GM18951 (cell line): ENCODE measurements around the gene DUT.

Source experiments
- POLR2A ChIP-seq: IDR thresholded peaks from 4 replicates; pipeline ENCODE4 v1.6.1; 2011; ENCODE audit warnings: mild to moderate bottlenecking; ENCODE audit not compliant: insufficient read length, insufficient read depth; ENCODE audit errors: extremely low read depth
- in situ Hi-C: fragments of 300-500 bp; cut with MboI; formaldehyde crosslinking; loops from one replicate; pipeline ENCODE4 v1.12.0; 2022; ENCODE audit warnings: low sequenced_read_pairs, mixed read lengths, inconsistent platforms; ENCODE audit not compliant: unreplicated experiment

The DUT gene

DNA sequence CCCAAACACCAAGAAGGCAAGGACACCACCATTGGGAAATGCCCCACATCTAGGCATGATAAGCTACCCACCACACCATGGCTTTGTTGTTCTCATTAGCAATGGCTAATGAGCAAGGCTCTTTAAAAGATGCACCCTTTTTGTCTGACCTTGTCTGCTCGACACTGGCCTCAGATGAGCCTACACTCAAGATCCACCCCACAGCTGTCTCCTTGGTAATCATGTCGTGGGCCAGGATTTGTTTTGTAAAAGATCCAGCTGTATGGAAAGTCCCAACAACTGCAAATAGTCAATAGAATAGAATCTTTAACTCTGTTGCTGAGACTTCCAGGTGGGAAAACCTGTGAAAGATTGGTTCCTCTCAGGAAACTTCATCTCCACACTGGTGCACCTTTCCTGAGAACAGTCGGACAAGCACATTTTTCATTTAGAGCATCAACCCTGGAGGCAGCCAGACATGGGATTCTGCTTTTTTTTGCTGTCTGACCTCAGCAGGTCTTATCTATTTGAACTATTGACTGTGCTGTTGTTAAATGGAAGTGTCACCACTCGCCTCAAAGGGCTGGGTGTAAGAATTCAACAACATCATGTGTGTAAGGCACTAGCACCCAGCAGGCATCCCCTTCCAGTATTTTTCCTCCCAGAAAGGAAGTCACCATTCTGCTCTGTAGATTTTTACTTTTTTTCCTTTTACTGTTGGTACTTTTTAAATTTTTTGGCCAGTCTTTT lies 35.5 kb downstream of the DUT start:
- in situ Hi-C loops, result loop anchor here (25.0 kb wide), 2 partner anchors 271 to 446 kb away; partner anchors contain the start of genes CEP152 and FBN1
- no peak for TF ChIP-seq POLR2A

DNA sequence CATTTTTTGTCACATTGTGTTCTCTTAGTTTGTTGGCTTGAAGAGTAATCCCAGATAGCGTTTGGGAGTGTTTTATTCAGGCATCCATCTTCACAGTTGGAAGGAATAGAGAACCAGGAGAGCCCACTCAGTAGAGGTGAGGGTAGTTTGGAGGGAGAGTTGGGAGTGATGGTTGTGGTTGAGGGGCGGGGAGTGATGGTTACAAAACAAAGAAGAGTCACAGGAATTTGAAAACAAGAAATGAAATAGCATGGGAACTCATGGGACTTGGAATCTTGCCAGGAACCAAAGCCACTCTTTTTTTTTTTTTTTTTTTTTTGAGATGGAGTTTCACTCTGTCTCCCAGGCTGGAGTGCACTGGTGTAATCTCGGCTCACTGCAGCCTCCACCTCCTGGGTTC lies 36.3 kb downstream of the DUT start:
- in situ Hi-C loops, result loop anchor here (25.0 kb wide), 2 partner anchors 270 to 445 kb away; partner anchors contain the start of genes CEP152 and FBN1
- no peak for TF ChIP-seq POLR2A

DNA sequence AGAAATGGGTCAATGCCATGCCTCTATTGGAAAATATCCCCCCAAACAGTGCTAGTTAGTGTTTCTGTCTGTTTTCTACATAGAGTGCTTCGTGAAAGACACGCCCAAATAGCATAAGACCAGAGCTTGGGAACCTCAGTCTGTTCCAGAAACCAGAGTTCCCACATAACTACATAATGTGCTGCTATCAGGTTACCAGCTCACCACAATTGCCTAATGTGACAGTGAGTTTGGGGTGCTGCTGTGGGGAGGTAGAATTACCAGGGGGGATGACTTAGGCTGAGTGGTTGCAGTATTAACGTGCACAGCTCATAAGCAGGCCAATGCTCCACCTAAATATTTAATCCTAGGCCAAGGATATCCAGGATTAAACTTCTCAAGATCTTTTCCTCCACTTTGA lies 39.2 kb downstream of the DUT start:
- TF ChIP-seq POLR2A, result no peak
- in situ Hi-C loops, result loop anchor here (25.0 kb wide), 2 partner anchors 267 to 442 kb away; partner anchors contain the start of genes CEP152 and FBN1

DNA sequence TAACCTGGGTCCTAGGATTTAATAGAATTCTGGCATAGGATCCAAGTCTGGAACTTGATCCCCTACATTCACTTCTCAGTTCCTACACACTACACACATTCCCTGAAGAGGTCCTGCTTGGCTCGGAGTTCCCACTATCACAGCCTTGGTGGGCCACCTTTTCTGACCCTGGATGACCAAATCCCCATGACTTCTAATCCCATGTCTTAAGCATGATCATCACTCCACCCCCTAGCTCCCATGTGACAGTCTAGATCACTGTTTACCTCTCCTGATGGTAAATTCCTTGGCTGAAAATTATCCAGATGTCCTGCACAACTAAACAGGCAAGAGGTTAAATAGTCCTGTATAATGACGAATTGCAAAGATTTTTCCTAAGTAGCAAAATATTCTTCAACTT lies 40.3 kb downstream of the DUT start:
- in situ Hi-C loops, result loop anchor here (25.0 kb wide), 2 partner anchors 266 to 441 kb away; partner anchors contain the start of genes CEP152 and FBN1
- TF ChIP-seq POLR2A, result no peak

DNA sequence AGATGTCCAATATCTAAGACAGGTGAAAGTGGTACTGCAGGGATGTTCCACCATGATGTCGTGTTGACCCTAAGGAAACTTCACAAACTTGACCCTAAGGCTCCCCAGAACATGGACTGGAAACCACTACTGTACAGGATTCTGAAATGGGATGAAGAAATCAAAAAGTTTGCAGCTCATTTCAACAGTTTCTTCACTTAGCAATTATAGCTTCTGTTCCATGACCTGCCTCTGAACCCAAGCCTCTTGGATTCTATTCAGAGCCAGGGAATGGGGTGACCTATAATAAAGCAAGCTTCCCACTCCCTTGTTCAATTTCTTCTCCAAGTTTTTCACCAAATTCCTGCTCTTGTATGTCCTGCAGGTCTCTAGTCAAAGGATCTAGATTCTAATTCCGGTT lies 40.7 kb downstream of the DUT start:
- no peak for TF ChIP-seq POLR2A
- in situ Hi-C loops, result loop anchor here (25.0 kb wide), 2 partner anchors 265 to 440 kb away; partner anchors contain the start of genes CEP152 and FBN1

DNA sequence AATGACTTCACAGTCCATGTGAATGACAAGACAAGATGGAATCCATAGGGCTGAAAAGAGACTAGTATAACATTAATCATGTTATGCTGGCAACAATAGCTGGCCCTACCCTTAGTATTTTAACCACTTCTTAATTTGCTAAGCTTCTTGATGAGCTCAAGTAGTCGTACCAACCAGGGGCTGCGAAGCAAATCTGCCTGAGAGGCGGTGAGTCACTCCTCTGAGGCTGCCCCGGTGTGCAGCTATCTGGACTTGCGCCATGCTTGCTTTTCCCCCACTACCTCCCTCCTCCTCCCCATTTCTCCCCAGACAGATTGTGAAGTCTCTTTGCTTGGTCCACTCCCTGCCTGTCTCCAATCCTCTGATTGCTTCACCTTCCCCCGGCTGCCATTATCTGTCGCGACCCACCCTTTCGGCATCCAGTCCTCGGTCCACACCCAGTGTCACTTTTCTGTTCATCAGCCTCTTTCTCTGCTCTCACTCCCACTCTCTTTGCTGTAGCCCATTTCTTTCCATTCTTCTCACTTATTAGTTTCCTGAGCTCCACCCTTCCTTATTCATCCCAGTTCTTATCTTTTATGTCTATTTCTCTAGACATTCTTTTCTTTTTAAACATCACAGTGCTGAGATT lies 42.7 kb downstream of the DUT start:
- TF ChIP-seq POLR2A, result no peak
- in situ Hi-C loops, result loop anchor here (25.0 kb wide), 2 partner anchors 263 to 438 kb away; partner anchors contain the start of genes CEP152 and FBN1

DNA sequence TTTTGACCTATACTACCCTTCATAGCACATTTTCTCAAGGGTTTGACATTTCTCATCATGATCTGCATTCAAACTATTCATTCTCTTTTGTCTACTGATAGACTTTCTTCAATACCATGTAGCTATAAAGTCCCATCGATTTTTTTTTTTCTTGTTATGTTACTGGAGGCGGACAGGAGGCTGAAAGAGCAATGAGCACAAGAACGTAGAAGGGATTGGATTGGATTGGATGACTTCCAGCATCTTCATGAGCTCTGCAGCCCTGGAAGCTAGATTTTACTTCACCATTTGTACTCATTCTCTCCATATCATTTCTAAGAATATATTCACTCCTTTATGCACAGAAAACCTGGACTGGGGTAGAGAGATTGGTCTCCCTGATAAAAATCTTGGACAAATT lies 43.2 kb downstream of the DUT start:
- no peak for TF ChIP-seq POLR2A
- in situ Hi-C loops, result loop anchor here (25.0 kb wide), 2 partner anchors 263 to 438 kb away; partner anchors contain the start of genes CEP152 and FBN1

DNA sequence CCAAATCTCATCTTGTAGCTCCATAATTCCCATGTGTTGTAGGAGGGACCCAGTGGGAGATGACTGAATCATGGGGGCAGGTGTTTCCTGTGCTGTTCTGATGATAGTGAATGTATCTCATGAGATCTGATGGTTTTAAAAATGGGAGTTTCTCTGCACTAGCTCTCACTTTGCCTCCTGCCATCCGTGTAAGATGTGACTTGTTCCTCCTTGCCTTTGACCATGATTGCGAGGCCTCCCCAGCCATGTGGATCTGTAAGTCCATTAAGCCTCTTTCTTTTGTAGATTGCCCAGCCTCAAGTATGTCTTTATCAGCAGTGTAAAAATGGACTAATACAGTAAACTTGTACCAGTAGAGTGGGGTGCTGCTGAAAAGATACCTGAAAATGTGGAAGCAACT lies 44.5 kb downstream of the DUT start:
- in situ Hi-C loops, result no loop called here
- no peak for TF ChIP-seq POLR2A

DNA sequence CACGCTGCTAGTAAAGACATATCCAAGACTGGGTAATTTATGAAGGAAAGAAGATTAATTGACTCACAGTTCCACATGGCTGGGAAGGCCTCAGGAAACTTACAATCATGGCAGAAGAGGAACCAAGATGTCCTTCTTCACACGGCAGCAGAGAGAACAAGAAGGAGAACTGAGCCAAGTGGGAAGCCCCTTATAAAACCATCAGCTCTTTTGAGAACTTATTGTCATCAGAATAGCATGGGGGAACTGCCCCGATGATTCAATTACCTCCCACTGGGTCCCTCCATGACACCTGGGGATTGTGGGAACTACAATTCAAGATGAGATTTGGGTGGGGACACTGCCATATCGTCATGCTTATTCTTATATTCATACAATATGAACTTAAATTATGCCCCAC lies 49.0 kb downstream of the DUT start:
- in situ Hi-C loops, result no loop called here

DNA sequence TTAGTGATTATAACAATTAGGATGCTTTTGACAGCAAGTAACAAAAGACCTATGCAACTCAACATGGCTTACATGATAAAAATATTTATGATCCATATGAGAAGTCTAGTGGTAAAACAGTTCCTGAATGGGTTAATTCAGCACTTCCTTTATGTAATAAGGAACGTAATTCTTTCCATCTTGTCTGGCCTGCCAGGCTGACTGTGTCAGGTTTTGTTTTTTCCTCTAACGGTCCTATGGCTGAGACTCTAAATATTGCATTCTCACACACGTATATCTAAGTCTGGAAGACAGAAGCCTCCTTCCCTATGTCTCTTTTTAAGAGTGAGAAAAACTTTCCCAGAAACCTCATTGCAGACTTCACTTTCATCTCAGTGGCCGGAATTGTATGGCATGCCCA lies 50.6 kb downstream of the DUT start:
- TF ChIP-seq POLR2A, result no peak
- in situ Hi-C loops, result no loop called here

More for the DNA sequence above, 49.0 kb downstream of the DUT start:
- TF ChIP-seq POLR2A, result no peak

DNA sequence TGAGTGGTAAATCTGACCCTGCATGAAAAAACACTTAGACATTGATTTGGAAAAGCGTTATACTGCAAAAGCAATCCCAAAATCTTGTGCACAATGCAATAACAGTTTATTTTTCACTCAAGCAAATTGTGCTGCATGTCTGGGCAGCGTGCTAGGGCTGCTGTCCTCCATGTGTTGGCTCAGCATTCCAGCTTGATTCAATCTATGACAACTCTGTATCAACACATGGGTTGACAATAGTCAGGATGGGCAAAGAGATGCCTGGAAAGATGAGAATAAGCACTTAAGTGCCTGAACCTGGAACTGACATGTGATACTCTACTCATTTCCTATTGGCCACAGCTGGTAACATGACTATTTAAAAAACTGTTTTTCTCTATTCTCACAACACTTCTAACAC lies 51.8 kb downstream of the DUT start:
- in situ Hi-C loops, result no loop called here

DNA sequence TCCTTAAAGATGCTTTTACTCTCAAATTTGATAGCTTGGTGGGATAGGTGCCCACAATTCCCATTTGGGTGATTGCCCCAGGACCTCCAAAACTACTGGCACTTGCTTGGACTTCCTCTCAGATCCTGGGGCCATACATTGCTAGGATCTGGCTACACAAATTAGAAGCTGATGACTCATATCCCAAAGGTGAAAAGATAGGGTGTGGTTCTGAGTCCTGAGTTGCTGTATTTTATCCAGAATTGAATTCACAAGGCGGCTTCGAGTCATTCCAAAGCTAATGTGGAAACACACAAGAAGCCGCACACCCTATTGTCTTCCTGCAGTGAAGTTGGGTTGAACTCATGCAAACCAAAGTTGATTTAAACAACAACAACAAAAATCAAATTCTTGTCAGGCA lies 53.4 kb downstream of the DUT start:
- no peak for TF ChIP-seq POLR2A
- in situ Hi-C loops, result no loop called here

More for the DNA sequence above, 51.8 kb downstream of the DUT start:
- TF ChIP-seq POLR2A, result no peak

DNA sequence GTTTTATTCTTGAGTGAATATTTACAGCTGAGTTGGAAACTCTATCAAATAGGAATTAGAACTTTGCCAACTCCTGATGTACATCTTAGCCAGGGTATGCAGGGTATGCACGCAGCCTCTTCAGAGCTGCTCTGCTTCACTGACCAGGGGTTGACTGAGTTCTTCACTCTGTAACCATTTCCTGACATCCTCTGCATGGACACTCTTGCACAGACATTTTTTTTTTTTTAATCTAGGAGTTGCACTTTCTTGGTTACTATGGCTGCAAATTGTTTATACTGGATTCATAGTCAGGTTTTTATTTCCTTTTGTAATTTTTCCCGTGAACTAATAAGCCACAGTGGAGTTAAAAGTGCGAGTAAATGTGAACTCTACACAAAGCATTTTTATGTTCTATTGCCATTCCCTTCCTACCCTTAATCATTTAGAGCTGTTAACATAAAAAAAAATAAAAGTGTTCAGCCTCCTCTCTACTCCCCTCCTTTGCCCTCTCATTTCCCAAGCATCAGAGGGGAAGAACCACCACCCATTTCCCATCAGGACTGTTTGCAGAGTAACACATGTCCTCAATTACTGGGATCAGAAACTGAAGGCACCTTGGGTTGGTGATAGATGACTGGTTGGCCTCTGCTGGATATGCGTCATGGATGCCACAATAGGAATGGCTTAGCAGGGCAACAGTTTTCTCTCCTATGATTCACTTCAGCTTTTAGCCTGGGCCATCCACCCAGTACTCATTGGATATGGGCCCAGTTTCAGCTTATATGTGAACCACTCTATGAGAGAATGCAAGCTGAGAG lies 54.0 kb downstream of the DUT start:
- TF ChIP-seq POLR2A, result no peak
- in situ Hi-C loops, result no loop called here
